ENCODE measurements around the gene SLC5A12. TPM values are rescaled to one million over a fixed set of nuclear protein-coding genes. Genes with fewer than 3 reads are reported as not detected.

The SLC5A12 gene
- total RNA-seq, 4 donors from 2014 or later, result 0.10 TPM; not detected in 3

DNA sequence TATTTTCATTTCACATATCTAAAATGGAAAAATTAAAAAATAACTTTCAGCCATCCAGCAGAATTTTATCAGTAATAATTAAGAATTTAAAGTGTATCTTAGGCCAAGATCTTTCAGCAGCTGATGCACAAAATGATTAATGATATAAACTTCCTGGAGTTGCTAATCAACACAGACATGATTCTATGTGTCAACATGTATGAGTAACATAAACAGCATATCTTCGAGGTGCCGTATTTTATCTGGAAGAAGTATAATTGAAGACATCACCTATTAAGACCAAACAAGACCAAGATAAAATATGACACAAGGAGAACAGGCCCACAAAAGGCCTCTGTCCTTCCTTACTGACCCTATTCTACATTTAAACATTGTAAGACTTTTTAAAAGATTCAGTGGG lies 45.2 kb downstream of the SLC5A12 start:
- no peak for DNase-seq (ENCODE audit: low spot score in 2 of 2)
- WGBS, 2 donors, result 36 to 60% methylated on average over 2 of the region's 2 CpGs
- H3K4me3 ChIP-seq (ENCODE audit: low read depth, poor library complexity, severe bottlenecking), result no peak overlapping the region
- intact Hi-C loops (cut with DNase I; ENCODE audit: low total_unique reads), result no loop called here
- TF ChIP-seq, protein P1, sequence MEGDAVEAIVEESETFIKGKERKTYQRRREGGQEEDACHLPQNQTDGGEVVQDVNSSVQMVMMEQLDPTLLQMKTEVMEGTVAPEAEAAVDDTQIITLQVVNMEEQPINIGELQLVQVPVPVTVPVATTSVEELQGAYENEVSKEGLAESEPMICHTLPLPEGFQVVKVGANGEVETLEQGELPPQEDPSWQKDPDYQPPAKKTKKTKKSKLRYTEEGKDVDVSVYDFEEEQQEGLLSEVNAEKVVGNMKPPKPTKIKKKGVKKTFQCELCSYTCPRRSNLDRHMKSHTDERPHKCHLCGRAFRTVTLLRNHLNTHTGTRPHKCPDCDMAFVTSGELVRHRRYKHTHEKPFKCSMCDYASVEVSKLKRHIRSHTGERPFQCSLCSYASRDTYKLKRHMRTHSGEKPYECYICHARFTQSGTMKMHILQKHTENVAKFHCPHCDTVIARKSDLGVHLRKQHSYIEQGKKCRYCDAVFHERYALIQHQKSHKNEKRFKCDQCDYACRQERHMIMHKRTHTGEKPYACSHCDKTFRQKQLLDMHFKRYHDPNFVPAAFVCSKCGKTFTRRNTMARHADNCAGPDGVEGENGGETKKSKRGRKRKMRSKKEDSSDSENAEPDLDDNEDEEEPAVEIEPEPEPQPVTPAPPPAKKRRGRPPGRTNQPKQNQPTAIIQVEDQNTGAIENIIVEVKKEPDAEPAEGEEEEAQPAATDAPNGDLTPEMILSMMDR (IDR thresholded peaks at IDR 0.05), result no peak
- TF ChIP-seq POLR2A (IDR thresholded peaks at IDR 0.05), result no peak

DNA sequence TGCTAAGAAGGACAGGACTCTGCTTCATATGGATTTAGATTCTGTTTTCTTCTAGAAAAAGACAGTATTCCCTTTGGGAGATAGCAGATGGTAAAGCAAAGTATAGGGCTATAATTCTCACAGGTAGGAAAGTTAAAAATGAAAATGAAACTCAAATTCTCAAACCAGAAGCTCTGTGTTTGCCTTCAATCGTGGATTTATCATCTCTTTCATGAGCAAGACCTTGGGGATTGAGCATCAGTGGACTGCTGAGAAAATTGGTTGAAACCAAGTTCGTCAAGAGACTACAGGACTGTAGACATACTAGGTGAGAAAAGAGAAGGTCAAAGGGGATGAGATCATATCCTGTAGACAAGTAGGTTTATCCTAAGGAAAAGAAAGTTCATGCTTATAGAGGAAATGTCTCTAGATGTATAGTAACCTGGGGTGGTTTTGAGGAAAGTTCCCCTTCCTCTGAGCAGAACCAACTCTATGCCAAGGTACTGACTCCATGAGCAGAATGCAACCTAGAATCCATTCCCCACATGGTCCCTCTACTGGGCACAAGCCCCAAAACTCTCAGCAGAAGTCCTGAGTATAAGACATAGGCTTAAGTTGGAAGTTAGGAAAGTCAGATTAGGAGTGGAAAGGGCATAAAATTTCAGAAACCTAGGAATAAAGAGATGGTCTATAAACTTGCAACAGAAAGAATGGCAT lies 46.5 kb downstream of the SLC5A12 start:
- TF ChIP-seq POLR2A (IDR thresholded peaks at IDR 0.05), result no peak
- TF ChIP-seq, protein P1 (IDR thresholded peaks at IDR 0.05), result no peak
- no peak for DNase-seq (ENCODE audit: low spot score in 2 of 2)
- 67 to 71% methylated on average over 2 of the region's 2 CpGs for WGBS, 2 donors
- intact Hi-C loops (cut with DNase I; ENCODE audit: low total_unique reads), result no loop called here
- H3K4me3 ChIP-seq (ENCODE audit: low read depth, poor library complexity, severe bottlenecking), result no peak overlapping the region

DNA sequence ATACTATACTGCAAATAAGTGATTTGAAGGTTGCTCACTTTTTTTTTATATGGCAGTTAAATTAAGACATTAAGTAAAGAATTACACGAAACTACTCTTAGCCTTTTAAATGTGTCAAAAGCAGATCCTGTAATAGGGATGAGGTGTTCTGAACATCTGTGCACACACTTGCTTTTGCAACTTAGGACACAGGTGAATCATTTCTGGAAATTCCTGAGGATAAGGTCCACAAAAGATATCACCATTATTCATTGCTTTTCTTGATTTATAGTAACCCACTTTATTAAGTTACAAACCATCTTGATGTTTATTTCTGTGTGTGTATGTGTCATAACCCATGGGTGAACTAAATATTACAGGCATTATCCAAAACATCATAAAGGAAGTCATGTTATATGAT lies 55.9 kb downstream of the SLC5A12 start:
- intact Hi-C loops (cut with DNase I; ENCODE audit: low total_unique reads), result no loop called here
- WGBS, 2 donors, result 72 to 95% methylated on average over 1 of the region's 1 CpG
- no peak for DNase-seq (ENCODE audit: low spot score in 2 of 2)
- no peak overlapping the region for H3K4me3 ChIP-seq (ENCODE audit: low read depth, poor library complexity, severe bottlenecking)
- TF ChIP-seq, protein P1 (IDR thresholded peaks at IDR 0.05), result no peak
- TF ChIP-seq POLR2A (IDR thresholded peaks at IDR 0.05), result no peak

DNA sequence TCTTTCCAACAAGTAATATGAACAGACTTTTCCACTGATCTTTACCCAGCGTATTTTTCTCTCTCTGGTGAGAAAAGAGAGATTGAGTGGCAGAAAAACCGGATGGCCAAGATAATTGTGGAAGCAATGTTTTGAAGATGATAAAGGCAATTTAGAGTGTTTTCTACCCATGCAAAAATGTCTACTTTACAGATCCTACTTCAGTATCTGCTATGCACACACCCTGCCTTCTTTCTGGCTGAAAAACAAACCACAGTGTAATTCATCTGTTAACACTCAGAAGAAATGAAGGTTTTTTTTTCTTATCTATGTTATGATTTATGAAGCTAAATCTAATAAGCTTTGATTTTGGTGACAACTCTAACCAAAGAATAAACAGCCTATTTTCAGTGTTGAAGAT lies 56.8 kb downstream of the SLC5A12 start:
- TF ChIP-seq POLR2A (IDR thresholded peaks at IDR 0.05), result no peak
- TF ChIP-seq, protein P1 (IDR thresholded peaks at IDR 0.05), result no peak
- no peak overlapping the region for H3K4me3 ChIP-seq (ENCODE audit: low read depth, poor library complexity, severe bottlenecking)
- intact Hi-C loops (cut with DNase I; ENCODE audit: low total_unique reads), result no loop called here
- 46 to 55% methylated on average over 2 of the region's 2 CpGs for WGBS, 2 donors
- no peak for DNase-seq (ENCODE audit: low spot score in 2 of 2)

DNA sequence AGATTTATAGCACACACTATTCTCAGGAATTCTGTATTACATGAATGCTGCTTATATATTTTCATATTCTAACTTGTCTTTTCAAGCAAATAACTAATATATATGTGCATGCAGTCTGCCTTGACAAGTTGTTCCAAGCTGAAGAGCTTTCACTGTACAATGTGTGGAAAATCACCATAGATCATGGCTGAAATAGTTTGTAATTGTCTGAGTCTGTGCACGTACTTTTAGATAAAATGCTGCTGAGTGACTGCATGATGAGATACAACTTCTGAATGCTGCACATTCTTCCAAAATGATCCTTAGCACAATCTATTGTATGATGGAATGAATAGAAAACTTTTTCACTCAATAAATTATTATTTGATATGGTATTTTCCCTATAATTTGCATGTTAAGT lies 58.9 kb downstream of the SLC5A12 start:
- intact Hi-C loops (cut with DNase I; ENCODE audit: low total_unique reads), result no loop called here
- DNase-seq (ENCODE audit: low spot score in 2 of 2), result no peak
- no peak overlapping the region for H3K4me3 ChIP-seq (ENCODE audit: low read depth, poor library complexity, severe bottlenecking)
- WGBS, 2 donors, result 75% methylated on average over 1 of the region's 1 CpG
- no peak for TF ChIP-seq POLR2A (IDR thresholded peaks at IDR 0.05)
- TF ChIP-seq, protein P1 (IDR thresholded peaks at IDR 0.05), result no peak

DNA sequence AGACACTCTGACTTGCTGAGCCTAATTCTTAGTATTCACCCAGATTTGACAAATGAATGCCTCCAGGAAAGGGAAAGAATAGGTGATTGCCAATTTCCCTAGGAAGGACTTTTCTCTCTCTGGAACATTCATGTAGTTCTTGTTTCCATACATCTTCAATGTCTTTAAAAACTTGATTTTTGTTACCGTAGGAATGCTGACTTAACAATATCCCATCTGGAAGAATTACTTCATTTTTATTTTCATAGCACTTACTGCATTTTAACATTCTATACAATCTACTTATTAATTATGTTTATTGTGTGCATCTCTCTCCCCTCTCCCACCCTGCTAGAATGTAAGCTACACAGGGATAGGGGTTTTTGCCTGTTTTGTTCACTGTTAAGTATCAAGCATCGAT lies 66.6 kb downstream of the SLC5A12 start:
- no peak overlapping the region for H3K4me3 ChIP-seq (ENCODE audit: low read depth, poor library complexity, severe bottlenecking)
- 88 to 91% methylated on average over 2 of the region's 2 CpGs for WGBS, 2 donors
- intact Hi-C loops (cut with DNase I; ENCODE audit: low total_unique reads), result no loop called here
- TF ChIP-seq, protein P1 (IDR thresholded peaks at IDR 0.05), result no peak
- TF ChIP-seq POLR2A (IDR thresholded peaks at IDR 0.05), result no peak
- DNase-seq (ENCODE audit: low spot score in 2 of 2), result no peak
